Jurkat, Clone E6-1 (cell line): ENCODE data around the gene GPR35.

Source experiments
- DNase-seq: peaks from one replicate; pipeline ENCODE4 v3.0.0-alpha.2; 2011; ENCODE audit warnings: low read depth, low spot score
- H3K4me3 ChIP-seq: 2 replicates; pipeline ENCODE4 v1.5.1; 2011; ENCODE audit warnings: mild to moderate bottlenecking, low read length, control low read depth, moderate library complexity

GPR35 gene

GRCh38 chr2:240619506-240620148 is 5.7 kb upstream of the GPR35 start:
- no peak overlapping the region for H3K4me3 ChIP-seq
- no peak for DNase-seq

- no peak for DNase-seq
- no peak overlapping the region for H3K4me3 ChIP-seq
Observed at GRCh38 chr2:240620149-240620731, 5.0 kb upstream of the GPR35 start.

GRCh38 chr2:240620859-240621258 is 4.4 kb upstream of the GPR35 start:
- DNase-seq: no peak
- H3K4me3 ChIP-seq: no peak overlapping the region

GRCh38 chr2:240622060-240622411 is 3.2 kb upstream of the GPR35 start:
- DNase-seq: no peak
- H3K4me3 ChIP-seq: no peak overlapping the region

- peak; percentile 32 for DNase-seq
- H3K4me3 ChIP-seq: no peak overlapping the region
Observed at GRCh38 chr2:240622531-240623235, 2.6 kb upstream of the GPR35 start.

- no peak overlapping the region for H3K4me3 ChIP-seq
- DNase-seq: no peak
Observed at GRCh38 chr2:240623531-240624010, 1.7 kb upstream of the GPR35 start.

- no peak overlapping the region for H3K4me3 ChIP-seq
- no peak for DNase-seq
Observed at GRCh38 chr2:240624011-240624949, 1.0 kb upstream of the GPR35 start.

GRCh38 chr2:240626531-240627300 is 1.4 kb downstream of the GPR35 start:
- no peak overlapping the region for H3K4me3 ChIP-seq

GRCh38 chr2:240627736-240628506 is 2.6 kb downstream of the GPR35 start:
- H3K4me3 ChIP-seq: no peak overlapping the region
- no peak for DNase-seq

More at GRCh38 chr2:240626531-240627300, 1.4 kb downstream of the GPR35 start:
- DNase-seq: no peak

GRCh38 chr2:240628507-240628807 is 3.2 kb downstream of the GPR35 start:
- DNase-seq: no peak
- no peak overlapping the region for H3K4me3 ChIP-seq

- no peak overlapping the region for H3K4me3 ChIP-seq
- DNase-seq: no peak
Observed at GRCh38 chr2:240628808-240629618, 3.7 kb downstream of the GPR35 start.

- DNase-seq: no peak
- H3K4me3 ChIP-seq: no peak overlapping the region
Observed at GRCh38 chr2:240629619-240629967, 4.3 kb downstream of the GPR35 start.

- no peak for DNase-seq
- no peak overlapping the region for H3K4me3 ChIP-seq
Observed at GRCh38 chr2:240629968-240630770, 4.9 kb downstream of the GPR35 start.

- no peak for DNase-seq
- no peak overlapping the region for H3K4me3 ChIP-seq
Observed at GRCh38 chr2:240630771-240631547, 5.7 kb downstream of the GPR35 start.

- no peak for DNase-seq
- H3K4me3 ChIP-seq: no peak overlapping the region
Observed at GRCh38 chr2:240631548-240632305, 6.4 kb downstream of the GPR35 start.
